OCI-LY3 (cell line): ENCODE measurements around the gene SH2B2.

Experiments used
- H2AFZ ChIP-seq: fragments of 200-600, 300-600 bp; shearing (Covaris generic); 2 replicates; pipeline ENCODE4 v1.6.0; 2014; ENCODE audit warnings: antibody characterized with exemption, low read depth, low read length
- H3K27ac ChIP-seq: fragments of 200-600, 300-600 bp; sonication (generic); 2 replicates; pipeline ENCODE4 v1.5.1; 2014; ENCODE audit warnings: mild to moderate bottlenecking, low read length, moderate library complexity, mixed read lengths
- H3K27me3 ChIP-seq: fragments of 200-600, 300-600 bp; sonication (generic); 2 replicates; pipeline ENCODE4 v1.6.1; 2014; ENCODE audit warnings: low read depth, low read length, mixed read lengths
- H3K36me3 ChIP-seq: fragments of 200-600, 300-600 bp; sonication (generic); replicated peaks from 2 replicates; pipeline ENCODE3; 2014; ENCODE audit warnings: low read depth, low read length, mixed read lengths
- H3K4me1 ChIP-seq: fragments of 300-600, 200-600 bp; sonication (generic); 2 replicates; pipeline ENCODE4 v1.6.1; 2014; ENCODE audit warnings: low read length, mixed read lengths
- H3K4me2 ChIP-seq: fragments of 200-600, 300-600 bp; sonication (generic); 2 replicates; pipeline ENCODE4 v1.6.1; 2014; ENCODE audit warnings: low read length, mixed read lengths
- H3K4me3 ChIP-seq: fragments of 300-600, 200-600 bp; sonication (generic); 2 replicates; pipeline ENCODE4 v1.5.1; 2014; ENCODE audit warnings: antibody characterized with exemption, mild to moderate bottlenecking, low read length, moderate library complexity
- H3K79me2 ChIP-seq: fragments of 300-600, 200-600 bp; shearing (Covaris generic); 2 replicates; pipeline ENCODE4 v1.6.1; 2014; ENCODE audit warnings: mild to moderate bottlenecking, low read length, mixed read lengths
- H3K9ac ChIP-seq: fragments of 300-600, 200-600 bp; shearing (Covaris generic); 2 replicates; pipeline ENCODE4 v1.6.0; 2014; ENCODE audit warnings: mild to moderate bottlenecking, low read length, moderate library complexity
- H3K9me3 ChIP-seq: fragments of 200-600, 300-600 bp; shearing (Covaris generic); 2 replicates; pipeline ENCODE4 v1.6.1; 2014; ENCODE audit warnings: low read length, mixed read lengths; ENCODE audit not compliant: insufficient read depth
- H4K20me1 ChIP-seq: fragments of 200-600, 300-600 bp; sonication (generic); 2 replicates; pipeline ENCODE4 v1.6.1; 2016; ENCODE audit warnings: low read length, mixed read lengths; ENCODE audit not compliant: insufficient read depth
- CTCF ChIP-seq: fragments of 200-600, 300-600 bp; sonication (generic); IDR thresholded peaks from 2 replicates; pipeline ENCODE4 v1.5.1; 2014; ENCODE audit warnings: antibody characterized with exemption, low read length, low read depth
- EZH2phosphoT487 ChIP-seq: fragments of 200-600 bp; shearing (Covaris generic); IDR thresholded peaks from 2 replicates; pipeline ENCODE4 v1.6.1; 2018; ENCODE audit warnings: antibody characterized with exemption, mixed run types, low read depth

SH2B2 gene

DNA sequence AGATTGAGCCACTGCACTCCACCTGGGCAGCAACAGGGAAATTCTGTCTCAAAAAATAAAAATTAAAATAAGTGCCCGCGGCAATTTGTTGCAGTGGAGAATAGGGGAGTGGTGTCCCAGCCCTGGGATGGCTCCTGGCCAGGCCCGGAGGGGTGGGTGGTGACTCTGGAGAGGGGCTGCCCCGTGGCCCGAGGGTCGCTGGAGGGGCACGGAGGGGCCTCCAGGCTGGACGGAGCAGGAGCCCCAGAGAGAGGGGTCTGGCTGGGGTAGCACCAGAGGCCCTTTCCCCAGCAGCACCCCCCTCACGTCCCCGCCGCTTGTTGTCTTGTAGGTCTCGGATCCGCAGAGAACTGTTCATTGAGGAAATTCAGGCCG is 38.6 kb upstream of the SH2B2 start:
- Histone ChIP-seq H3K27ac (no peak overlapping the region), H2AFZ (no peak overlapping the region), H3K9ac (no peak overlapping the region), H3K4me1 (no peaks in the 10 kb centered on the region), H4K20me1 (no peaks in the 10 kb centered on the region), H3K4me3 (no peak overlapping the region), H3K27me3 (no peaks in the 10 kb centered on the region), H3K79me2 (no peaks in the 10 kb centered on the region), H3K4me2 (no peak overlapping the region), H3K9me3 (no peaks in the 10 kb centered on the region), H3K36me3 (peaks cover 7% of the 10 kb centered on the region)
- TF ChIP-seq CTCF: no peak
- no peak for TF ChIP-seq EZH2phosphoT487

DNA sequence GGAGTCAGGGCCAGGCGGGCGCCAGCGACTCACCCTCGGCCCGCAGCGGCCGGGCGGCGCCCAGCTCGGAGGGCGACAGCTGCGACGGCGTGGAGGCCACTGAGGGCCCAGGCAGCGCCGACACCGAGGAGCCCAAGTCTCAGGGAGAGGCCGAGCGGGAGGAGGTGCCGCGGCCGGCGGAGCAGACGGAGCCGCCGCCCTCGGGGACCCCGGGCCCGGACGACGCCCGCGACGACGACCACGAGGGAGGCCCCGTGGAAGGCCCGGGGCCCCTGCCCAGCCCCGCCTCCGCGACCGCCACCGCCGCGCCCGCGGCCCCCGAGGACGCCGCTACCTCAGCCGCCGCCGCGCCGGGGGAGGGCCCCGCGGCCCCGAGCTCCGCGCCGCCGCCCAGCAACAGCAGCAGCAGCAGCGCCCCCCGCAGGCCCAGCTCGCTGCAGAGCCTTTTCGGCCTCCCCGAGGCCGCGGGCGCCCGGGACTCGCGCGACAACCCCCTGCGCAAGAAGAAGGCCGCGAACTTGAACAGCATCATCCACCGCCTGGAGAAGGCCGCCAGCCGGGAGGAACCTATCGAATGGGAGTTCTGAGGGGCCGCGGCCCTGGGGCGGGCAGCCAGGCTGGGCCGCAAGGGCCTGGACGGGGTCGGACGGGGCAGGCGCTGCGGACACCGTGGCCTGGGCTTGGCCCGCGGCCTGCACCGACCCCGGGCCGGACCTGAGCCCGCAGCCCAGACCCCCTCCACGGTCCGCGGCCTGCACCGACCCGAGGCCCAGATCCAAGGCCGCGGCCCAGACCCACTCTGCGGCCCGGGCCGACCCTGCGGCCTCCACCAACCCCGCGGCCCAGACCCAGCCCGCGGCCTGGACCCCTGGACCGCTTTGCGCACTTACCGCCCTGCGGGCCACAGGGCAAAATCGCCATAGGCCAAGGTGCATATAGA is 37.9 kb upstream of the SH2B2 start:
- Histone ChIP-seq H3K9me3 (no peaks in the 10 kb centered on the region), H4K20me1 (no peaks in the 10 kb centered on the region), H3K36me3 (peaks cover 7% of the 10 kb centered on the region), H3K9ac (no peak overlapping the region), H2AFZ (no peak overlapping the region), H3K4me1 (no peaks in the 10 kb centered on the region), H3K27me3 (no peaks in the 10 kb centered on the region), H3K4me2 (no peak overlapping the region), H3K27ac (no peak overlapping the region), H3K79me2 (no peaks in the 10 kb centered on the region), H3K4me3 (no peak overlapping the region)
- TF ChIP-seq CTCF: no peak
- TF ChIP-seq EZH2phosphoT487: no peak

GRCh38 chr7:102251531-102252365 is 34.9 kb upstream of the SH2B2 start:
- Histone ChIP-seq H3K36me3 (peaks cover 7% of the 10 kb centered on the region), H4K20me1 (no peaks in the 10 kb centered on the region), H3K9ac (no peak overlapping the region), H3K79me2 (no peaks in the 10 kb centered on the region), H3K27ac (no peak overlapping the region), H3K4me3 (no peak overlapping the region), H3K9me3 (no peaks in the 10 kb centered on the region), H3K4me1 (no peaks in the 10 kb centered on the region), H2AFZ (no peak overlapping the region), H3K4me2 (no peak overlapping the region), H3K27me3 (no peaks in the 10 kb centered on the region)
- no peak for TF ChIP-seq EZH2phosphoT487
- no peak for TF ChIP-seq CTCF

- no peaks in the 10 kb centered on the region for H3K4me1 ChIP-seq
- H3K36me3 ChIP-seq: peaks cover 7% of the 10 kb centered on the region
- H3K4me2 ChIP-seq: no peak overlapping the region
- no peaks in the 10 kb centered on the region for H4K20me1 ChIP-seq
- no peak overlapping the region for H3K27ac ChIP-seq
- H3K9ac ChIP-seq: no peak overlapping the region
- no peak overlapping the region for H2AFZ ChIP-seq
- no peaks in the 10 kb centered on the region for H3K9me3 ChIP-seq
- TF ChIP-seq EZH2phosphoT487 (no peak), CTCF (no peak)
- no peaks in the 10 kb centered on the region for H3K79me2 ChIP-seq
- H3K27me3 ChIP-seq: no peaks in the 10 kb centered on the region
- no peak overlapping the region for H3K4me3 ChIP-seq
These were observed 34.2 kb upstream of the SH2B2 start for GRCh38 chr7:102252366-102252982.
